MCF 10A (cell line): ENCODE data around the gene ZNF655. TPM values are rescaled to one million over a fixed set of nuclear protein-coding genes. Genes with fewer than 3 reads are reported as not detected.

Experiments used
- BruUV-seq: library from RNA; stranded (reverse); fragments of 400-500 nt; replicated peaks from 2 replicates; lab custom pipeline; 2021; lab: Mats Ljungman, UMichigan
- CTCF ChIA-PET: fragments of 300-600 bp; sonication (Branson Sonifier 250); formaldehyde crosslinking; extraction: SDS; loops from one replicate; lab custom pipeline; 2021; ENCODE audit warnings: antibody characterized with exemption, inconsistent platforms; lab: Yijun Ruan, JAX
- POLR2A ChIA-PET: fragments of 300-600, 350-650 bp; sonication (Branson Sonifier 250); formaldehyde crosslinking; extraction: SDS; loops from one replicate; lab custom pipeline; 2020; ENCODE audit warnings: antibody characterized with exemption, inconsistent platforms; lab: Yijun Ruan, JAX
- DNase-seq: peaks from one replicate; pipeline ENCODE4 v3.0.0-alpha.2; 2018; ENCODE audit not compliant: unreplicated experiment
- H3K27ac Mint-ChIP-seq: one replicate; pipeline ENCODE4 v1.8.0; 2022; ENCODE audit warnings: mild to moderate bottlenecking, low read depth, mixed read lengths; ENCODE audit not compliant: unreplicated experiment
- H3K27me3 Mint-ChIP-seq: one replicate; pipeline ENCODE4 v1.8.0; 2022; ENCODE audit warnings: mixed read lengths; ENCODE audit not compliant: insufficient read depth, unreplicated experiment
- H3K36me3 Mint-ChIP-seq: one replicate; pipeline ENCODE4 v1.8.0; 2022; ENCODE audit warnings: mild to moderate bottlenecking, moderate library complexity, mixed read lengths; ENCODE audit not compliant: insufficient read depth, unreplicated experiment
- H3K4me1 Mint-ChIP-seq: one replicate; pipeline ENCODE4 v1.8.0; 2022; ENCODE audit warnings: mixed read lengths; ENCODE audit not compliant: insufficient read depth, unreplicated experiment
- H3K4me3 Mint-ChIP-seq: one replicate; pipeline ENCODE4 v1.8.0; 2022; ENCODE audit warnings: mild to moderate bottlenecking, moderate library complexity, mixed read lengths; ENCODE audit not compliant: unreplicated experiment
- H3K9me3 Mint-ChIP-seq: one replicate; pipeline ENCODE4 v1.8.0; 2022; ENCODE audit warnings: mixed read lengths; ENCODE audit not compliant: unreplicated experiment
- intact Hi-C: fragments of 100-400 bp; cut with micrococcal nuclease; formaldehyde crosslinking; loops from 2 replicates; pipeline ENCODE4 v1.14.1; 2022
- total RNA-seq: library from RNA; stranded (reverse); gene quantifications from 2 replicates; pipeline ENCODE4 v1.2.3, GENCODE V29; 2022
- TF ChIP-seq, protein P1 (sequence below): fragments of 200-600 bp; IDR thresholded peaks from one replicate; pipeline ENCODE4 v1.8.0; 2022; ENCODE audit warnings: antibody characterized with exemption, mild to moderate bottlenecking; ENCODE audit not compliant: unreplicated experiment

The ZNF655 gene
- total RNA-seq, 1 experiment from 2014 or later = 89.9 TPM

- Mint-ChIP-seq H3K27ac (peak overlapping the region; percentile 86), H3K4me3 (peak overlapping the region; percentile 85), H3K36me3 (peaks cover 66% of the 10 kb centered on the region), H3K9me3 (no peaks in the 10 kb centered on the region), H3K4me1 (peaks cover 43% of the 10 kb centered on the region), H3K27me3 (no peaks in the 10 kb centered on the region)
- intact Hi-C loops = no loop called here
- ChIA-PET POLR2A (interaction anchor here (0.7 to 5.0 kb wide), 14 partner anchors 9 to 176 kb away, joined by 3 to 55 read pairs (median 5); partner anchors contain the start of genes FAM200A, ZKSCAN5, ZNF394 and ZSCAN25), CTCF (interaction anchor here (0.5 to 0.8 kb wide), 3 partner anchors 71 to 846 kb away, joined by 3 to 6 read pairs (median 3); no protein-coding TSS in a partner anchor)
- TF ChIP-seq, protein P1, sequence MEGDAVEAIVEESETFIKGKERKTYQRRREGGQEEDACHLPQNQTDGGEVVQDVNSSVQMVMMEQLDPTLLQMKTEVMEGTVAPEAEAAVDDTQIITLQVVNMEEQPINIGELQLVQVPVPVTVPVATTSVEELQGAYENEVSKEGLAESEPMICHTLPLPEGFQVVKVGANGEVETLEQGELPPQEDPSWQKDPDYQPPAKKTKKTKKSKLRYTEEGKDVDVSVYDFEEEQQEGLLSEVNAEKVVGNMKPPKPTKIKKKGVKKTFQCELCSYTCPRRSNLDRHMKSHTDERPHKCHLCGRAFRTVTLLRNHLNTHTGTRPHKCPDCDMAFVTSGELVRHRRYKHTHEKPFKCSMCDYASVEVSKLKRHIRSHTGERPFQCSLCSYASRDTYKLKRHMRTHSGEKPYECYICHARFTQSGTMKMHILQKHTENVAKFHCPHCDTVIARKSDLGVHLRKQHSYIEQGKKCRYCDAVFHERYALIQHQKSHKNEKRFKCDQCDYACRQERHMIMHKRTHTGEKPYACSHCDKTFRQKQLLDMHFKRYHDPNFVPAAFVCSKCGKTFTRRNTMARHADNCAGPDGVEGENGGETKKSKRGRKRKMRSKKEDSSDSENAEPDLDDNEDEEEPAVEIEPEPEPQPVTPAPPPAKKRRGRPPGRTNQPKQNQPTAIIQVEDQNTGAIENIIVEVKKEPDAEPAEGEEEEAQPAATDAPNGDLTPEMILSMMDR = no peak
- DNase-seq = peak; percentile 29
- BruUV-seq = no TSS peak
Measured at GRCh38 chr7:99560834-99561736, 2.6 kb downstream of the ZNF655 start.

DNA sequence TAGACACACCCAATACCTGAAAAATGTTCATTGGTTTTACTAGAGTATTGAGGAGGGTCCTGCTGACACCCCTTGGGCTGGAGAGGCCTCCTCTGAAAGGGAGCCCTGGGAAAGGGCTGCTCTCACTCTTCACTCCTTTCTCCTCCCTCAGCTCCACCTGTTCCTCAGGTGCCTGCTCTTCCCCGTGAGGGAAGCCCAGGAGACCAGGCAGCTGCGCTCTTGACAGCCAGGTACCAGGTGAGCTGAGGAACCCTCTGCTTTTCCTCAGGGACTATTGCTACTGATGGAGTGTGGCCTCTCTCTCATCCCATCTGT lies 3.3 kb downstream of the ZNF655 start:
- DNase-seq = no peak
- peaks cover 43% of the 10 kb centered on the region for H3K4me1 Mint-ChIP-seq
- peaks cover 66% of the 10 kb centered on the region for H3K36me3 Mint-ChIP-seq
- POLR2A ChIA-PET = interaction anchor here (0.7 to 5.0 kb wide), 11 partner anchors 10 to 88 kb away, joined by 3 to 23 read pairs (median 5); partner anchors contain the start of genes FAM200A, ZKSCAN5, ZNF394 and ZSCAN25
- CTCF ChIA-PET = interaction anchor here (0.6 to 0.8 kb wide), 2 partner anchors 278 to 846 kb away, joined by 3 to 6 read pairs; no protein-coding TSS in a partner anchor
- peak overlapping the region; percentile 86 for H3K27ac Mint-ChIP-seq
- TF ChIP-seq, protein P1 = no peak
- H3K4me3 Mint-ChIP-seq = peak overlapping the region; percentile 85
- no peaks in the 10 kb centered on the region for H3K9me3 Mint-ChIP-seq
- no TSS peak for BruUV-seq
- no peaks in the 10 kb centered on the region for H3K27me3 Mint-ChIP-seq
- intact Hi-C loops = no loop called here

DNA sequence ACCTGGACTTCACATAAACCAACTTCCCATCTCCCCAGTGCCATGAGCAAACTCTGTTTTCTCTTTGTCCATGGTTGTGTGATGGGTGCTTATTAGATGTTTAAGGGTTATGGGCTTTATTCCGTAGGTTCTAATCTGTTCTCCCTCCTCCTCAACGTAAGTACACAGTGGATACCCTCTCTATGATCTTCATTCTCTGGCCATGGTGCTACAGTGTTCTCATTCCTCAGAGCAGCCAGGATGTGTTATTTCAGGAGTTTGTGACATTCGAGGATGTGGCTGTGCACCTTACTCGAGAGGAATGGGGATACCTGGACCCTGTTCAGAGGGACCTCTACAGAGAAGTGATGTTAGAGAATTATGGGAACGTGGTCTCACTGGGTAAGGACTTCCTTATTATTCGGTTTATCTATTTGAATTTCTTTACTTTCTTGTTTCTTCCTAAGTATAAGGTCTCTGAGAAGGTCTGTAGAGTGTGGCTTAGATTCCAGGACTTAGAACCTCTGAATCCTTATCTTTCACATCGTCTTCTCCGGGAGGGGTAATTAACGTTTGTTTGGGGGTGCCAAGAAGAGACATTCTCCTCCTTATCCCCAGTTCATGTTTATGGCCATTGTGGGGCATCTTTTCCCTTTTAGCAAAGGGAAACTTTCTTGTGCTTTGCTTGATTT lies 3.8 kb downstream of the ZNF655 start:
- ChIA-PET POLR2A (interaction anchor here (0.6 to 2.0 kb wide), 15 partner anchors 10 to 1050 kb away, joined by 3 to 10 read pairs (median 5); partner anchors contain the start of genes FAM200A, ZKSCAN5, ZNF394 and ZSCAN25), CTCF (no interaction called here)
- TF ChIP-seq, protein P1 = no peak
- H3K9me3 Mint-ChIP-seq = no peaks in the 10 kb centered on the region
- intact Hi-C loops = no loop called here
- peaks cover 68% of the 10 kb centered on the region for H3K36me3 Mint-ChIP-seq
- no peak for DNase-seq
- H3K27ac Mint-ChIP-seq = peak overlapping the region; percentile 86
- H3K4me1 Mint-ChIP-seq = peaks cover 42% of the 10 kb centered on the region
- peak overlapping the region; percentile 85 for H3K4me3 Mint-ChIP-seq
- no TSS peak for BruUV-seq
- H3K27me3 Mint-ChIP-seq = no peaks in the 10 kb centered on the region
